GM19397 (cell line): ENCODE measurements around the gene PARVA.

Experiments used
- ATAC-seq: cut with Tn5 transposase; IDR thresholded peaks from one replicate; pipeline ENCODE4 v1.9.1; 2021; ENCODE audit warnings: mild to moderate bottlenecking, moderate library complexity; ENCODE audit not compliant: unreplicated experiment

The PARVA gene

DNA sequence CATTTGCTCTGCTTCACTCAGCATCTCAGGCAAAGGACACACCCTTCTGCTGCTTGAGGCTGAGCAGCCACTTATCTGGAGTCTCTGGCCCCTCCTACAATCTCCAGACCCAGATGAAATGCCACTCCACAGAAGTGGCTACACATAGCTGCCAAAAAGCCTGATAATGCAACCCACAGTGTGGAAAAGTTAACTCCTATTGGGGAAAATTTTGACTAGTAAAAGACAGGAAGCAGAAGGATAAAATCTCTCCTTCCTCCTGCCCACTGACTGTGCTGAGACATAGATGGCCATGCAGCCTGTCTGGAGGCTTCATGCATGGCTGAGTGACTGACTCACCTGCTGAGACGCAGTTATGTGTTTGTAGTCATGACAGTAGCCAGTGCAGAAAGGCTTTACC, 204.6 kb downstream of the PARVA start:
- ATAC-seq = no peak
